Skeletal muscle satellite cell (primary cell): ENCODE measurements around the gene APBB1.
A peak's percentile ranks its signal among the peaks of the same experiment; 100 is the strongest.

Experiments
- H3K27me3 ChIP-seq: 2 replicates; pipeline ENCODE4 v1.7.0; 2013; ENCODE audit warnings: low read length; ENCODE audit not compliant: control insufficient read depth, insufficient read depth
- H3K36me3 ChIP-seq: 2 replicates; pipeline ENCODE4 v1.7.0; 2013; ENCODE audit warnings: mild to moderate bottlenecking, control low read depth, low read length; ENCODE audit not compliant: insufficient read depth
- H3K4me1 ChIP-seq: 2 replicates; pipeline ENCODE4 v1.7.0; 2013; ENCODE audit warnings: low read length; ENCODE audit not compliant: control insufficient read depth, insufficient read depth
- H3K4me2 ChIP-seq: 2 replicates; pipeline ENCODE4 v1.7.0; 2013; ENCODE audit warnings: mild to moderate bottlenecking, low read length
- H3K4me3 ChIP-seq: 2 replicates; pipeline ENCODE4 v1.7.0; 2013; ENCODE audit warnings: low read length
- H3K9ac ChIP-seq: 2 replicates; pipeline ENCODE4 v1.7.0; 2013; ENCODE audit warnings: mild to moderate bottlenecking, low read depth, low read length, moderate library complexity
- H3K9me3 ChIP-seq: replicated peaks from 2 replicates; pipeline ENCODE4 v1.7.0; 2013; ENCODE audit warnings: mild to moderate bottlenecking, control low read depth, low read length

APBB1 gene

GRCh38 chr11:6388748-6389147 lies 30.1 kb downstream of the APBB1 start:
- Histone ChIP-seq H3K9me3 (no peaks in the 10 kb centered on the region), H3K4me2 (no peak overlapping the region), H3K9ac (no peak overlapping the region), H3K36me3 (peaks cover 10% of the 10 kb centered on the region), H3K27me3 (no peaks in the 10 kb centered on the region), H3K4me3 (no peak overlapping the region), H3K4me1 (peaks cover 33% of the 10 kb centered on the region)

GRCh38 chr11:6387811-6388599 lies 30.9 kb downstream of the APBB1 start:
- H3K27me3 ChIP-seq = no peaks in the 10 kb centered on the region
- H3K4me2 ChIP-seq = peak overlapping the region; percentile 50
- peaks cover 4% of the 10 kb centered on the region for H3K36me3 ChIP-seq
- no peaks in the 10 kb centered on the region for H3K9me3 ChIP-seq
- H3K9ac ChIP-seq = peak overlapping the region; percentile 9
- H3K4me3 ChIP-seq = no peak overlapping the region
- peaks cover 33% of the 10 kb centered on the region for H3K4me1 ChIP-seq

- H3K36me3 ChIP-seq = no peaks in the 10 kb centered on the region
Observed at GRCh38 chr11:6385046-6385777, 33.7 kb downstream of the APBB1 start.

GRCh38 chr11:6378640-6378989 lies 40.3 kb downstream of the APBB1 start:
- H3K4me3 ChIP-seq = no peak overlapping the region
- peaks cover 6% of the 10 kb centered on the region for H3K27me3 ChIP-seq
- H3K4me1 ChIP-seq = no peaks in the 10 kb centered on the region
- H3K36me3 ChIP-seq = no peaks in the 10 kb centered on the region
- H3K9ac ChIP-seq = no peak overlapping the region
- no peak overlapping the region for H3K4me2 ChIP-seq
- no peaks in the 10 kb centered on the region for H3K9me3 ChIP-seq

More at GRCh38 chr11:6385046-6385777, 33.7 kb downstream of the APBB1 start:
- no peak overlapping the region for H3K9ac ChIP-seq
- no peaks in the 10 kb centered on the region for H3K9me3 ChIP-seq
- H3K4me2 ChIP-seq = no peak overlapping the region
- H3K27me3 ChIP-seq = no peaks in the 10 kb centered on the region
- H3K4me3 ChIP-seq = no peak overlapping the region
- peaks cover 24% of the 10 kb centered on the region for H3K4me1 ChIP-seq

- peaks cover 6% of the 10 kb centered on the region for H3K27me3 ChIP-seq
- no peaks in the 10 kb centered on the region for H3K9me3 ChIP-seq
- no peak overlapping the region for H3K4me2 ChIP-seq
- H3K4me3 ChIP-seq = no peak overlapping the region
- no peaks in the 10 kb centered on the region for H3K36me3 ChIP-seq
- H3K9ac ChIP-seq = no peak overlapping the region
- H3K4me1 ChIP-seq = no peaks in the 10 kb centered on the region
Observed at GRCh38 chr11:6377902-6378639, 40.8 kb downstream of the APBB1 start.

GRCh38 chr11:6371825-6372224 lies 47.1 kb downstream of the APBB1 start:
- H3K9ac ChIP-seq = no peak overlapping the region
- no peaks in the 10 kb centered on the region for H3K4me1 ChIP-seq
- H3K36me3 ChIP-seq = no peaks in the 10 kb centered on the region
- no peak overlapping the region for H3K4me3 ChIP-seq
- H3K9me3 ChIP-seq = no peaks in the 10 kb centered on the region
- no peak overlapping the region for H3K4me2 ChIP-seq
- H3K27me3 ChIP-seq = peaks cover 12% of the 10 kb centered on the region

- Histone ChIP-seq H3K9ac (no peak overlapping the region), H3K36me3 (no peaks in the 10 kb centered on the region), H3K9me3 (no peaks in the 10 kb centered on the region), H3K4me3 (no peak overlapping the region), H3K4me1 (no peaks in the 10 kb centered on the region), H3K4me2 (no peak overlapping the region), H3K27me3 (peaks cover 18% of the 10 kb centered on the region)
Observed at GRCh38 chr11:6365659-6366058, 53.2 kb downstream of the APBB1 start.

GRCh38 chr11:6362873-6363678 lies 55.8 kb downstream of the APBB1 start:
- Histone ChIP-seq H3K4me3 (no peak overlapping the region), H3K9ac (no peak overlapping the region), H3K27me3 (peaks cover 18% of the 10 kb centered on the region), H3K4me1 (no peaks in the 10 kb centered on the region), H3K36me3 (no peaks in the 10 kb centered on the region), H3K4me2 (no peak overlapping the region), H3K9me3 (no peaks in the 10 kb centered on the region)

GRCh38 chr11:6362185-6362872 lies 56.6 kb downstream of the APBB1 start:
- H3K36me3 ChIP-seq = no peaks in the 10 kb centered on the region
- peaks cover 17% of the 10 kb centered on the region for H3K27me3 ChIP-seq
- H3K9me3 ChIP-seq = no peaks in the 10 kb centered on the region
- H3K4me1 ChIP-seq = peaks cover 6% of the 10 kb centered on the region
- no peak overlapping the region for H3K9ac ChIP-seq
- H3K4me2 ChIP-seq = no peak overlapping the region
- H3K4me3 ChIP-seq = no peak overlapping the region

GRCh38 chr11:6360183-6360582 lies 58.7 kb downstream of the APBB1 start:
- peaks cover 16% of the 10 kb centered on the region for H3K4me1 ChIP-seq
- no peaks in the 10 kb centered on the region for H3K36me3 ChIP-seq
- H3K4me3 ChIP-seq = no peak overlapping the region
- no peak overlapping the region for H3K9ac ChIP-seq
- no peaks in the 10 kb centered on the region for H3K9me3 ChIP-seq
- H3K27me3 ChIP-seq = peaks cover 6% of the 10 kb centered on the region
- no peak overlapping the region for H3K4me2 ChIP-seq
